COR-L47 (cell line): ENCODE results near the gene NDUFV1.
"Not testable (repeated sequence)": the region's sequence is repeated elsewhere in the genome, so short reads cannot be mapped to it uniquely, and the experiment has no call there.

Experiments used
- DNase-seq: peaks from one replicate; lab custom pipeline; 2025; lab: John Stamatoyannopoulos, UW

The NDUFV1 gene

DNA sequence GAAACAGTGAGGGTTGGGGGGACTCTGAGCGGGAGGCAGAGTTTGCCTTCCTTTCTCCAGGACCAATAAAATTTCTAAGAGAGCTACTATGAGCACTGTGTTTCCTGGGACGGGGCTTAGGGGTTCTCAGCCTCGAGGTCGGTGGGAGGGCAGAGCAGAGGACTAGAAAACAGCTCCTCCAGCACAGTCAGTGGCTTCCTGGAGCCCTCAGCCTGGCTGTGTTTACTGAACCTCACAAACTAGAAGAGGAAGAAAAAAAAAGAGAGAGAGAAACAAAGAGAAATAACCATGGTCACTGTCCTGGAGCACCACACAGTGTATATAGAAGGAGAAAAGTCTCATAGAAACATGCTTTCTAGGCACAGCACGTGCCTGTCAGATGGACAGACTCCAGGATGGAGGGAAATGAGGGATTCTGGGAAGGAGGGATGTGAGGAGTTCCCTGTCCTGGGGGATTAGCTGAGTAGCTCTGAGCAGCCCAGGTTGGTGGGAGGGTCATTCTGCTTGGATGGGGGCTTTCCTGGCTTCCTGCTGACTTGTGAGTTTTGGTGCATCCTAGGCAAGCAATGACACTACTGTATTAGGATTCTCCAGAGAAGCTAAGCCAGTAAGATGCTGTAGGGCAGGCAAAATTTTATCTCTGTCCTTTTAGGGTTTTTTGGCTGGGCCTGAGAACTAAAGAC is 20.0 kb upstream of the NDUFV1 start:
- DNase-seq: no peak

DNA sequence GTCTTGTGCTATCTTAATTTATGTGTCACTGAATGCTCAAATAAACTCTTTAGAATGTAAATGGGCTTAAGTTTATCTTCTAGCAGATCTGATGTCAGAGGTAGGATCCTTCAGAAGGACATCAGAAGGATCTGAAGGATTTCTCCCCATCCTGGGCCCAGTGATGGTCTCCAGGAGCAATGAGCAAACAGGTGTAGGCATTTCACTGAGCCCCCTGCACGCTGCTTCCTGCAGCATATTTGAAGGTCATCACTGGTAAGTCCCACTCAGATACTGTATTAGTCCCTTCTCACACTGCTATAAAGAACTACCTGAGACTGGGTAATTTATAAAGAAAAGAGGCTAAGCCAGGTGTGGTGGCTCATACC is 18.6 kb upstream of the NDUFV1 start:
- DNase-seq: no peak

DNA sequence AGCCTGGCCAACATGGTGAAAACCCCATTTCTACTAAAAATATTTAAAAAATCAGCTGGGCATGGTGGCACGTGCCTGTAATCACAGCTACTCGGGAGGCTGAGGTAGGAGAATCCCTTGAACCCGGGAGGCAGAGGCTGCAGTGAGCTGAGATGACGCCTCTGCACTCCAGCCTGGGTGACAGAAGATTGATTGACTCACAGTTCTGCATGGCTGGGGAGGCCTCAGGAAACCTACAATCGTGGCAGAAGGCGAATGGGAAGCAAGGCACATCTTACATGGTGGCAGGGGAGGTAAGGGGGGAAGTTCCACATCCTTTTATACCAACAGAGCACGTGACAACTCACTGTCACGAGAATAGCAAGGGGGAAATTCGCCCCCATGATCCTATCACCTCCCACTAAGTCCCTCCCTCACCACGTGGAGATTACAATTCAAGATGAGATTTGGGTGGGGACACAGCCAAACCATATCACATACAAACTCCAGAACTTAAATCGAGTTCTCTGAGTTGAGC is 17.8 kb upstream of the NDUFV1 start:
- not testable (repeated sequence) for DNase-seq

DNA sequence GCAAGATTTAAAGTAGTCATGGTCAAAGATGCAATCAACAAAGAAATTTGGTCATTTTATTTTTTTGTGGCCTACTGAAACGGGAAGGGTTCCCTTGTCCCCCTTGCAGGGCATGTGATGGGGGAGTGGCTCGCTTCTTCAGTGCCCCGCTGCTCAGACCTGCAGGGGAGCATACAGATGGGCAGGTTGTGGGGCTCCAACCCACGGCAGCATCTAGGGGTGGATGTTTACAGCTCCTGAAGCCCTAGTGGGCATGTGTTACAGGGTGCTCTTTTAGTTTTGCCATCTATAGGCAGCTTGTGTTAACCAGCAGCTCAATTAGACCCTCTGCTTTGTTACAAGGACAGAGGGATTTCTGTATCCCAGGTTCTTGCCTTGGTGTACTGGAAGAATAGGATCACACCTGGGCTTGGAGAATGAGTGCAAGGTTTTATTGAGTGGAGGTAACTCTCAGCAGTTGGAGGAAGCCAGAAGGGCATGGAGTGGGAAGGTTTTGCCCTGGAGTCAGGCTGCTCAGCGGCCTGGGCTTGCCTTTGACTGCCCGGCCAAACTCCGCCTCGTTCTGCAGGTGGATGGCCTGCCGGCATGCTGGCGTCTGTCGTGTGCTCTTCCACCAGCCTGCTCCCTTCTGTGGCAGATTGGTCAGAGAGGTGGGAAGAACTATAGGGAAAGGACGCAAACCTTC is 13.7 kb upstream of the NDUFV1 start:
- no peak for DNase-seq

DNA sequence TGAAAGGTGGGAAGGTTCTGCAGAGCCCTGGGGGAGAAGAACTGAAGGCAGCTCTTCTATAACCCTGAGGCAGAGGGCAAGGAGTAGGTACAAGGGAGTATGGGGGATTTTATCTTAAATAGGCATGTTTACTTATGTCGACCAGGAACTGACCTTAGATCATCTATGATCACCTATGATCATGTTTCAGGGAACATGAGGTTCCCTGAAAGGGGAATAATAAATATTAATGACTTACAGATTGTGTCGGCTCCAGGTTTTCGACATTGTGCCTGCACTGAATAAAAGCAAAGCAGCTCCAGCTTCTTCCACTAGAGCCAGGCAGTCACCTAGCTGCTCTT is 13.2 kb upstream of the NDUFV1 start:
- DNase-seq: no peak

DNA sequence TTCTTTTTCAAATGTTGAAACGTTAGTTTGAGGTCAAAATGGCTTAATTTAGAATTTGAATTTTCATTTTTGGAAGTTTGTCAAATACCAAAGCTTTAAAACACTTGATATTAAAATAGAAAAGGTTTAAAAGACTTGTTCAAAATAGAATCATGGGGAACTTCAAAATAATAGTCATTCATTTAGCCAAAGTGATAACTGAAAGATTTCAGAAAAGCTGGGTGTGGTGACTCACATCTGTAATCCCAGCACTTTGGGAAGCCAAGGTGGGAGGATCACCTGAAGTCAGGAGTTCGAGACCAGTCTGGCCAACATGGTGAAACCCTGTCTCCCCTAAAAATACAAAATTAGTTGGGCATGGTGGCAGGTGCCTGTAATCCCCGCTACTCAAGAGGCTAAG is 12.3 kb upstream of the NDUFV1 start:
- DNase-seq: no peak

DNA sequence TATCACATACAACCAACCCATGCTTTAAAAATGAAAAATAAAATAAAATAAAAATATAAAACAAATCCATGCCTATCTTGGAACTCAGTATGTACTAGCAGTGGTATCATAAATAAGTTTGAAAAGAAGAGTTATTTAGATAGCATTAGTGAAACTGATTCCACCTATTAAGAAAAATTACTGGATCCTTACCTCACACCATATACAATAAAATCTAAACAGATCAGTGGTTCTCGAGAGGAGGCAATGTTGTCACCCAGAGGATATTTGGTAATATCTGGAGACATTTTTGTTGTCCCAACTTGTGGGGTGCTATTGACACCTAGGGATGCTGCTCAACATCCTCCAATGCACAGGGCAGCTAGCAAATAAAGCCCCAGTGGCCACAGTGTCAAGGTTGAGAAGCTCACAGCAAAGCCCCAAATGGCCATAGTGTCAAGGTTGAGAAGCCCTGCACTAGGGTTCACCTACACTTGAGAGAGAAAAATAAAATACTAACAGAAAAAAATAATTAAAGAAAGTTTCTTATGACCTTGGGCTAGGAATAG is 9.9 kb upstream of the NDUFV1 start:
- DNase-seq: no peak

DNA sequence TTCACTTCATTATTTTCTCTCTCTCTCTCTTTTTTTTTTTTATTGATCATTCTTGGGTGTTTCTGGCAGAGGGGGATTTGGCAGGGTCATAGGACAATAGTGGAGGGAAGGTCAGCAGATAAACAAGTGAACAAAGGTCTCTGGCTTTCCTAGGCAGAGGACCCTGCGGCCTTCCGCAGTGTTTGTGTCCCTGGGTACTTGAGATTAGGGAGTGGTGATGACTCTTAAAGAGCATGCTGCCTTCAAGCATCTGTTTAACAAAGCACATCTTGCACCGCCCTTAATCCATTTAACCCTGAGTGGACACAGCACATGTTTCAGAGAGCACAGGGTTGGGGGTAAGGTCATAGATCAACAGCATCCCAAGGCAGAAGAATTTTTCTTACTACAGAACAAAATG is 9.3 kb upstream of the NDUFV1 start:
- DNase-seq: not testable (repeated sequence)

DNA sequence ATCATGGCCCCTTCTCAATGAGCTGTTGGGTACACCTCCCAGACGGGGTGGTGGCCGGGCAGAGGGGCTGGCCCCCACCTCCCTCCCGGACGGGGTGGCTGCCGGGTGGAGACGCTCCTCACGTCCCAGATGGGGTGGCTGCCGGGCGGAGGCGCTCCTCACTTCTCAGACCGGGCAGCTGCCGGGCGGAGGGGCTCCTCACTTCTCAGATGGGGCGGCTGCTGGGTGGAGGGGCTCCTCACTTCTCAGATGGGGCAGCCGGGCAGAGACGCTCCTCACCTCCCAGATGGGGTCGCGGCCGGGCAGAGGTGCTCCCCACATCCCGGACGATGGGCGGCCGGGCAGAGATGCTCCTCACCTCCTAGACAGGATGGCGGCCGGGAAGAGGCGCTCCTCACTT is 8.8 kb upstream of the NDUFV1 start:
- not testable (repeated sequence) for DNase-seq

DNA sequence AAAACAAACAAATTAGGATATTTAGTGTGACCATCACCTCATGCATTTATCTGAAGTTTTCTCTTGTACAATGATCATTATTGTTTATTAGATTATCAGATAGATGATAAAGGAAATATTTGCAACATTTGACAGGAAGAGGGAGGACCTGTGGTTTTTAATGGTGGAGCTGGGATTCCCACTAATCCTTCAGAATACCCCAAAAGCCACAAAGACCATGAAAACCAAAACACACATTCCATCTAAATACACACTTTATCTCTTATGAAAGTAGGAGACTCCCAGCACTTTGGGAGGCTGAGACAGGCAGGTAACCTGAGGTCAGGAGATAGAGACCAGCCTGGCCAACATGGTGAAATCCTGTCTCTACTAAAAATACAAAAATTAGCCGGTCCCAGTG is 7.6 kb upstream of the NDUFV1 start:
- no peak for DNase-seq

DNA sequence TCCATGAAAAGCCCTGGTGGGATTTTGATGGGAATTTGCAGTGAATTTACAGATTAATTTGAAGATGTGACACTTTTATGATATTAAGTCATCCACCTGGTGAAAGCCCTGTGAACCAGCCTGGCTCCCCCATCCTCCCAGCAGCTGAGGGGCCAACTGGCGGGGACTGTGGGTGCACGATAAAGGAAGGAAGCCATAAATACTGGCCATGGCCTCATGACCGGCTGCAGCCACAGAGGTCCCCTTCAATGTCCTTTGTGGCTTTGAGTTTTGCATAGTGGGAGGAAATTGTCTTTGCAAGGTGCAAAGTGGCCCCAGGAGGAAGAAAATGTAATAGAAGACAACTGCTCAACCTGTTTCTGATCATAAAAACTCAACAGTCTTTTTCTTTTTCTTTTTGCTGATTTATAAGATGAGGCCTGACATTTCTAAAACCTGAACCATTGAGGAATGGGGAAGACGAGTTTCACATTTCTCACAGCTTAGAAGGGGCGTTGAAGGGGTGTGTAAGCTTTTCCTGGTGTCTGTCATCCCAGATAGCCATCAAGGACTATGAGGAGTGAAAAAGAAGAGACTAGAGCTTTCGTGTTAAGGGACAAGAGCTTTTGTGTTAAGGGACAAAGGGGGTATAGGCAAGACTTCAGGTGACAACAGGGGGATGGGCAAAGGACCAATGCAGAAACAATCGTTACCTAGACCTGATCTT is 6.3 kb upstream of the NDUFV1 start:
- no peak for DNase-seq

DNA sequence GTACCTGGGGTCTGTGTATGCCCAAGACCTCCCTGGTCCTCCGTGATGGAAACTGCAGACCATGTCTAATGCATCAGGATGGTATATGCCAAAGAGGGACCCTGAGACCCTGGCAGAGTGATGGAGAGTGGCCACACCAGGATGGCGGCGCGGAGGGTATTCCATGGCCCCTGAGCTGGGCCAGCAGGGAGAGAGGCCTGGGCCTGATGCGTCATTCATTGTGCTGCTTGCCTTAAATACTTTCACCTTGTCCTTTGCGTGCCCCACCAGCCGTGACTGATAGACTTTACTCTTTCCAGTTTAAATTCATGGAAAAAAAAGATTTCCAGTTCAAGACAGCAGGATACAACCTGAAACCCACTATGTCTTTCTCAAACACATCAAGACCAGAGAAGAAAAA is 5.6 kb upstream of the NDUFV1 start:
- DNase-seq: no peak

DNA sequence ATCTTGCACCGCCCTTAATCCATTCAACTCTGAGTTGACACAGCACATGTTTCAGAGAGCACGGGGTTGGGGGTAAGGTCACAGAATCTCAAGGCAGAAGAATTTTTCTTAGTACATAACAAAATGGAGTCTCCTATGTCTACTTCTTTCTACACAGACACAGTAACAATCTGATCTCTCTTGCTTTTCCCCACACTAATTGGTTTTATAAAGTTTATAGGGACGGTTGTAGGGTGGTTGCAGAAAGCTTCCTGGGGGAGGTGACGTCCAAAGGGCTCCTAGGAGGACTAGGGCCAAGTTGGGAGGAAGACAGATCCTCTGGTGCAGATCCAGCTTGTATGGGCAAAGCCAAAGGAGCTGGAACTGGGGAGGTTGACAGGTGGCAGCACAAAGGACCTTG is 2.6 kb upstream of the NDUFV1 start:
- not testable (repeated sequence) for DNase-seq

DNA sequence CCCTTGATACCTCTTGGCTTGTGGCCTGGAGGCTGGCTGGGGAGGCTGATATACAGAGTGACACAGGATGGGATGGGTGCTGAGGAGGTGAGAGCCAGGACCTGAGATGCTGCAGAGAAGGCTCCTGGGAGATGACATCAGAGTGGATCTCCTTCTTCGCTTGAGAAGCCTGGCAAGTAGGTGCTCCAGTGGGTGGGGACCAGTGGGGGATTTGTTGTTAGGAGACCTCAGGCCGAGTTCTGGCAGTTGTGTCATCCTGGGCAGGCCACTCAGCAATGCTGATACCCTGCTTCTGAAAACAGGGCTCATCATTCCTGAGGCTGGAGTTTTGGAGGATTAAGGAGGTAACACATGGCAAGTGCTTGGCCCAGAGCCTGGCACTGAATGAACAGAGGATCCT is 1.9 kb upstream of the NDUFV1 start:
- DNase-seq: no peak

DNA sequence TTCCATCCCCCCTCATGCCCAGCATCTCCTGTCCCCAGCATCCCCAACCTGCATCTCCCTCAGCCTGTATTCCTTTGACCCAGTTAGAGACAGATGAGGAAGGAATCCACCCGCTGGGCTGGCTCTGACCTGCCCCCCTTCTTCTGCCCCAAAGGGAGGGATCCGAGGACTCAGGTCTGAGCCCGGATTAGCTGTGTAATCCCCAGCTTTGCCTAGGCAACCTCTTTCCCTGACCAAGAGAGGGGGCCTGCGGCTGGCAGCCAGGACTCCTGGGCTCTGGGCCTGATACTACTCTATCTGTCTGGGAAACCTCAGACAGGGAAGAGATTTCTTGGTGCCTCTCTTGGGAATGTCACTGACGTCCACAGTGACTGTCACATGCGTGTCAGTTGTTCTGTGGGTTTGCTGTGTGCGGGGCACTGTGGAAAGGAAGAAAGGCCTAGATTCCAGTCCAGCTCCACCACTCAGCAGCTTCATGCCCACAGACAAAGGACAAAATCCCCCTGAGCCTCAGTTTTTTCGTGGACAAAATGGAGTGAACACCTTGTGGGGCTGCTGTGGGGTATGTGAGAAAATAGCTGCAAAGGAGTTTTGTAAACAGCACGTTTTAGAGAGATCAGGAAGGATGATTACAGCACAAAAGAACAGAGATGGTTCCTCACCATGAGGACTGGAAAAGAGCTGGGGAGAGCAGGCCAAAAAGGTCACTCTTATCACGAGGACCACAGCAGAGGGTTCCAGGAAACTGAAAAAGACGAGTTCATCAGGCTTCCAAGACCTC is 1.3 kb upstream of the NDUFV1 start:
- no peak for DNase-seq

DNA sequence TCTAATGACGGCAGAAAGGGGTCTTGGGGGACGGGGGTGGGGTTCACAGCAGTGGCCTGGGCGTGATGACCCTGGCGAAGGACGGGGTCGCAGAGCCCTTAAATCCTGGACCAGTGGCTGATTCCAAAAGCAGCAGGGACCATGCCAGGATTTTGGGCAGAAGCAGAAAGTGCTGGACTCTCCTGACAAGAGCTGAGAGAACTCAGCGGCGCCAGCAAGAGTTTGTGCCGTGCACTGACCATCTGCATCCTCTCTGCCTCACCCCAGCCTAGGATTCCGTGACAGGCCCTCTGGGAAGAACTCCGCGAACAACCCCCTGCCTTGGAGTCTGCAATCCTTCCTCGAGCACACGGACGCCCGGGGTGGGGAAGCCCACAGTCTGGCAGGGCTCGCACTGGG is 644 bp upstream of the NDUFV1 start:
- no peak for DNase-seq

DNA sequence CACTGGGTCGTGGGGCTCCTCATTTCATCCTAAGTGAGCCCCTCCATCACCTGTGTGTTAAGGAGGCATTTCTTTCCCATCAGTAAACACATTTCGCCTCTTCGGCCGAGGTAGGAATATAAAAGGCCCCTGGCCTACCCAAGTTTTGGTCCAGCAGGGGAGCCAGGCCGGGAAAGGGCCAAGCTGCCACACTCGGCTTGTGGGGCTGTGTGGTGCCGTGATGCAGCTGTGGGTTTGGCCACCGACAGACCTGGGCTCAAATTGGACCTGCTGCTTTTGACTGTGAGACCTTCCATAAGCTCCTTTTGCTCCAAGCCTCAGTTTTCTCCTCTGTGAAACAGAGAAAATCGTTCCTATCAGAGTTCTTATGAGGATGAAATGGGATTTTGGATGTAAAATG is 771 bp downstream of the NDUFV1 start:
- DNase-seq: no peak

DNA sequence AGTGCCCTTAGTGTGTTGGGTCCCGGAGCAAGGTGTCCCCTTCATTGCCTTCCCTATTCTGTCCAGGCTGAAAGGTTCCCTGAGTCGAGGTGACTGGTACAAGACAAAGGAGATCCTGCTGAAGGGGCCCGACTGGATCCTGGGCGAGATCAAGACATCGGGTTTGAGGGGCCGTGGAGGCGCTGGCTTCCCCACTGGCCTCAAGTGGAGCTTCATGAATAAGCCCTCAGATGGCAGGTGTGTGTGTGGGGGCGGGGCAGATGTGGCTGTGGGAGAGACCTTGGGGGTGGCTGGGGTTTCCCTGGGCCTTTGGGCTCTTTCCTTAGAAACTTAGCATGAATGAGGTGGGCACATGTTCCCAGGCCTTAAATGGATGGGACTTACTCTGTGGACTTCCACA is 1.8 kb downstream of the NDUFV1 start:
- DNase-seq: no peak

DNA sequence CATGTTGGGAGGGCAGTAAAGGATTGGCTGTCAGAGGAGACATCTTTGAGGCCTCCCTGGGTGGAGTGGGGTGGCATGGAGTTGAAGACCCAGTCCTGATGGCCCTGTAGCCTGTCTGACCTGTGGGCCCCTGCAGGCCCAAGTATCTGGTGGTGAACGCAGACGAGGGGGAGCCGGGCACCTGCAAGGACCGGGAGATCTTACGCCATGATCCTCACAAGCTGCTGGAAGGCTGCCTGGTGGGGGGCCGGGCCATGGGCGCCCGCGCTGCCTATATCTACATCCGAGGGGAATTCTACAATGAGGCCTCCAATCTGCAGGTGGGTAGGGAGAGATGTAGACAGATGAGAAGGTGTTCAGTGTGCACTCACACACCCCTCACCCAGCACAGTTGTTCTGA is 2.6 kb downstream of the NDUFV1 start:
- DNase-seq: no peak

DNA sequence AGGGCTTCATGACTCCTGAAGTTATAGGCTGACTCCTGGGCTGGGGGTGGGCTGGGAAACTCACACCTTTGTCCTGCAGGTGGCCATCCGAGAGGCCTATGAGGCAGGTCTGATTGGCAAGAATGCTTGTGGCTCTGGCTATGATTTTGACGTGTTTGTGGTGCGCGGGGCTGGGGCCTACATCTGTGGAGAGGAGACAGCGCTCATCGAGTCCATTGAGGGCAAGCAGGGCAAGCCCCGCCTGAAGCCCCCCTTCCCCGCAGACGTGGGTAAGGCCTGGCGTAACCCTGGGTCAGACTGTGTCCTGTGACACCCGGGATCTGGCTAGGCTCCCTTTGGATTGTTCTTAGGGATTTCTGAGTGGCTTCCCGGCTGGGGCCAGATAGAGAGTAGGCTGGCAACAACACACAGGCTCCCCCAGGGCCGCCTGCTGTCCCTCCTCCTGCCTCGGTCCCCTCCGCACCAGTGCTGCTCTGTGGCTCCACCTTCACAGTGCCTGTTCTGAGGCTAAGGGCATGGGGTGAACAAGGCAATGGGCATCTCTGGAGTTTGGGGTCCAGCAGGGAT is 3.6 kb downstream of the NDUFV1 start:
- no peak for DNase-seq

DNA sequence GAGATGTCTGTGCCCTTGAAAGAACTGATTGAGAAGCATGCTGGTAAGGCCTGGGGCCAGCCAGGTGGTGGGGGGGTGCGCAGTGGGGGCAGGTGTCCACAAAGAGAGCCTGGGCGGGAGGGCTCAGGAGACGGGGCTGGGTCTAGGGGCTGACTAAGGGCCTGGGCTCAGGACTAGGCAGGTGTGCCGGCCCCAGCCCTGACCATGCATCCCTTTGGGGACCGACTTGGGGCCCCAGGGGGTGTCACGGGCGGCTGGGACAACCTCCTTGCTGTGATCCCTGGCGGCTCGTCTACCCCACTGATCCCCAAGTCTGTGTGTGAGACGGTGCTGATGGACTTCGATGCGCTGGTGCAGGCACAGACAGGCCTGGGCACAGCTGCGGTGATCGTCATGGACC is 4.4 kb downstream of the NDUFV1 start:
- no peak for DNase-seq
